Measurements from ENCODE around the gene EEF2K.
"Not testable (repeated sequence)": the region's sequence is repeated elsewhere in the genome, so short reads cannot be mapped to it uniquely, and the experiment has no call there.

EEF2K gene

DNA sequence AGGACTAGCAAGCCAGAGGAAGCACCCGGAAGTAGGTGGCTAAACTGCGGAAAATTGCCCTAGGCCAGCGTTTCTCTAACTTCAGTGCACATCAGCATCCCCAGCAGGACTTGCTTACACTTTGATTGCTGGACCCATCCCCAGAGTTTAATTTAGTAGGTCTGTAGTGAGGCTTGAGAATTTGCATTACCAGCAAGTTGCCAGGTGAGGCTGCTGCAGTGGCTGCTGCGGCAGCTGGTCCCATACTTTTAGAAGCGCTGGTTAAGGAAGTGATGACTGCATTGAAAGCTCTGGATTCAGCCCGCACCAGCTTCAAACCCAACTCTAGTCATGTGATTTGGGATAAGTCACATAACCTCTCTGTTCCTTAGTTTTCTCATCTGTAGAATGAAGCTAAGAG, 4.2 kb downstream of the EEF2K start:
- DNase-seq (ENCODE audit: low read depth in 2 of 2, low spot score in 1 of 2): no peak

DNA sequence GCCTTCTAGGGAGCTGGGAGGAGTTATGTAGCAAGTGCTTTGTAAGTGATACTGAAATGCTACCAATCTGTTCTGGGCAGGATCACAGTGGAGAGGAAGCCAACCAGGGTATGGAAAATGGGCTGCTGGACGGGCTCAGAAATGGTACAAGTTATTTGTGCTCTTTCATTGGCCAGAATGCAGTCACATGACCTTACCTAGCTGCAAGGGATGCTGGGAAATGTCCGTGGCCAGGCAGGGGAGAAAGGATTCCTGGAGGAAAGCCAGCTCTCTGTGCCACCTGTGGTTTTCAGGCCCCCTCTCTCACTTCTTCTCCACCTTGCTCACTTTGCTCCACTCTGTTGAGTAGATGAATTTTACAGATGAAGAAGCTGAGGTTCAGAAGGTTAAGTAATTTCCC, 4.8 kb downstream of the EEF2K start:
- no peak for DNase-seq (ENCODE audit: low read depth in 2 of 2, low spot score in 1 of 2)

DNA sequence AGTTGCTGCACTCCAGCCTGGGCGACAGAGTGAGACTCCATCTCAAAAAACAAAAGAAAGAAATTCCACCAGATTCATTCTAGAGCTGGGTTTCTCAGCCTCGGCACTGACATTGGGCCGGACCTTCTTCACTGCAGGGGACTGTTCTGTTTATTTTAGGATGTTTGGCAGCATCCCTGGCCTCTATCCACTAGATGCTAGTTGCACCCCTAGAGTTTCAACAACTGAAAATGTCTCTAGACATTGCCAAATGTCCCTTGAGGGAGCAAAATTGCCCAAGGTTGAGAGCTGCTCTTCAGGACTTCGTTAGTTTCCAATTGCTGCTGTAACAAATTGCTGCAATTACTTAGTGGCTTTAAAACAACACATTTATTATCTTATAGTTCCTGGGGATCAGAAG, 7.2 kb downstream of the EEF2K start:
- no peak for DNase-seq (ENCODE audit: low read depth in 2 of 2, low spot score in 1 of 2)

DNA sequence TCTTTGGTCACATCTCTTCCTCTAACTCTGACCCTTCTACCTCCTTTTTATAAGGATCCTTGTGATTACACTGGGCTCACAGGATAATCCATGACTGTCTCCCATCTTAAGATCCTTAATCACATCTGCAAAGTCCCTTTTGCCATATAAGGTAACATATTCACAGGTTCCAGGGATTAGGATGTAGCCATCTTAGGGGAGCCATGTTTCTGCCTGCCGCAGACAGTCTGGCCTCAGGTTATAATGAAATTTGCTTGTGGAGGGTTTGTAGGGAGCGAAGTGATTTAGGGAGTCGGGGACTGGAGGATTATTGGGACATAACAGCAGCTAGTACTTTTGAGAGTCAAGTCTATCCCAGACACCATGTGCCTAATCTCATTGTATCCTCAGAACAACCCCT, 7.7 kb downstream of the EEF2K start:
- DNase-seq (ENCODE audit: low read depth in 2 of 2, low spot score in 1 of 2): no peak

DNA sequence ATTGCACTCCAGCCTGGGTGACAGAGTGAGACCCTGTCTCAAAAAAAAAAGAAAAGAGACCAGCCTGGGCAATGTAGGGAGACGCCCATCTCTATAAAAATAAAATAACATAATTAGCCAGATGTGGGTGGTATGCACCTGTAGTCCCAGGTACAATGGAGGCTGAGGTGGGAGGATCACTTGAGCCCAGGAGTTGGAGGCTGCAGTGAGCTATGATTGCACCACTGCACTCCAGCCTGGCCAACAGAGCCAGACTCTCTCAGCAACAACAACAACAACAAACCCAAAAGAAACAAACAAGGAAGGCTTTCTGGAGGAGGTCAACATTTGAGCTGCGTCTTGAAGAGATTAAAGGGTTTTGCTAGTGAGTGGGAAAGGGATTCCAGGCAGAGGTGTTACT, 8.3 kb downstream of the EEF2K start:
- no peak for DNase-seq (ENCODE audit: low read depth in 2 of 2, low spot score in 1 of 2)

DNA sequence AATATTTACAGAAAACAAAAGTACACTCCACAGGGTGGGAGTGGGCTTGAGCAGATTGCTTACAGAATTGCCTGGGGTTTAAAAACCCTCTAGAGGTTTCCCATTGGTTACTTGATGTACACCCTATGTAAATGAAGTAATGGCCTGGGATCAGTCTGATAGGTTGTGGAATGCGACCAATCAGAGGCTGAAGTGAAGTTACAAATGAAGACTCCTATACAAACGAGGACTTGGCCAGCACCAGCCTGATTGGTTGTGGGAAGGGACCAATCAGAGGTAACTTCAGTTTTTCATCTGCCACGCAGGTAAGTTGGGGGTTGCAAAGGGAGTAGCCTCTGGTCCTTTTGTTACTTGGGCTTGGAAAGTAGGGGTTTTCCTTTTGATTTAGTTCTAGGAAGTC, 8.8 kb downstream of the EEF2K start:
- DNase-seq (ENCODE audit: low read depth in 2 of 2, low spot score in 1 of 2): no peak

DNA sequence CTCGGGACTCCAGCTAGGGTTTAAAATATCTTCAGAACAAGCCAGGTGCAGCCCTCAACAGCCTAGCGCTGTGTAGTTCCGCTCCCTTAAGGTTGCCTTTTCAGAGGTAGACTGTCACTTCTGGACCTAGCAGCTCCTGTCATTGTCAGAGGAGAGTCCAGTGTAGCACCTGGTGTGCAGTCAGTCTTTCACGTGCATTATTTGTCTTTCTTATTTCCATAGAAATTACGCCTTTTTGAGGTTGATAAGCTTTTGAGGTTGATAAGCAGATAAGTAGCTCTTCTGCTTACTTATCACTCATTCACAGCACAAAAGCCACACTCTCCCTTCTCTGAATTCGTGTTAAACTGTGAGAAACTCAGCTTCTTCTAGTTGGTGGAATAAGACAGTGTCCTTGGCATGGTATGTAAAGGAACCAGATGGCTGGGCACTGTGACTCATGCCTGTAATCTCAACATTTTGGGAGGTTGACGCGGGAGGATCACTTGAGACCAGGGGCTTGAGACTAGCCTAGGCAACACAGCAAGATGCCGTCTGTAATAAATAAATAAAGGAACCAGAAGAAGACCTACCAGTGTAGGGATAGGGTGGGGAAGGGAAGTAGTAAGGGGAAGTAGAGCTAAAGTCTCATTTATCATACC, 10.2 kb downstream of the EEF2K start:
- no peak for DNase-seq (ENCODE audit: low read depth in 2 of 2, low spot score in 1 of 2)

DNA sequence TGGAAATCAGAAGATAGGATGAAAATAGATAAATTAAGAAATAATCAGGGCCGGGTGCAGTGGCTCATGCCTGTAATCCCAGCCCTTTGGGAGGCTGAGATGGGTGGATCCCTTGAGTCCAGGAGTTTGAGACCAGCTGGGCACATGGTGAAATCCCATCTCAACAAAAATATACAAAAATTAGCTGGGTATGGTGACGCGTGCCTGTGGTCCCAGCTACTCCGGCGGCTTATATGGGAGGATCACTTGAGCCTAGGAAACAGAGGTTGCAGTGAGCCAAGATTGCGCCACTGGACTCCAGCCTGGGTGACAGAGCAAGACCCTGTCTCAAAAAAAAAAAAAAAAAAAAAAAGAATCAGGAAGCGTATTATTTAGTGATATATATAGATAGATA, 10.8 kb downstream of the EEF2K start:
- DNase-seq (ENCODE audit: low read depth in 2 of 2, low spot score in 1 of 2): not testable (repeated sequence)

DNA sequence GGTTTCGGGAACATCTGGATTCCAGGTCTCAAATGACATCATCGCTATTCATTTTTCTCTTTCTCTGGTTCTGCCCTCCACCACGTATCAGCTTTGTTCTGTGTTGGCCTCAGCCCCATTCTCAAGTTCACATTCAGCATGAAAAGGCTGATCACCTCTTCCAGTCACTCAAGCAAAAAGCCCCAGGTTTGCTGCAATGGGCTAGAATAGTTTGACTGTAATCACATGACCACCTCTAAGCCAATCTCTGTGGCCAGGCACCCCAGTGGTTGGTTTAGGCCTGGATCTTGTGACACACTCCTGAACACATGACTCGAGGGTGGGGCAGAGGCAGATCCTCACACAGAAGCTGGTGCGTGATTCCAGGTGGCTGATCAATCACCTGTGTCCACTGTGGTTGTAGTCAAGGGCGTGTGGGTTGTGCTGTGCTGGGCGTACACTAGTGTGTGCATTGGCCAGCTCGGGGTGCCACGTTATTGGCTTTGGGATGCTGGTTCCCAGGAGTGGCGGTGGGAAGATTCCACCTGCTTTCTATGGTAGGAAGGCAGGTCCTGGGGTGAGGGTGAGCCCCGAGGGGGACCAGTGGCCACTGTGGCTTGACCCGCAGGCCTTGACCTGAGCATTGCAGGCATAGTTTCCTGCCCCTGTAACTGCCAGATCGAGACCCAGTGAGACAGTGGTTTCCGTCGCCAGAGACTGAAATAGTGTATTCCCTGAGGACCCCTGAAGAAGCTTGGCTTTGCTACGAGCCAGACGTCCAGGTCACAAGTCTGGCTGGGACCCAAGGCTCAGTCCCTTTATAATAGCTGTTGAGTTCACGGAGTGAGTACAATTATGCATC, 12.0 kb downstream of the EEF2K start:
- DNase-seq (ENCODE audit: low read depth in 2 of 2, low spot score in 1 of 2): no peak

DNA sequence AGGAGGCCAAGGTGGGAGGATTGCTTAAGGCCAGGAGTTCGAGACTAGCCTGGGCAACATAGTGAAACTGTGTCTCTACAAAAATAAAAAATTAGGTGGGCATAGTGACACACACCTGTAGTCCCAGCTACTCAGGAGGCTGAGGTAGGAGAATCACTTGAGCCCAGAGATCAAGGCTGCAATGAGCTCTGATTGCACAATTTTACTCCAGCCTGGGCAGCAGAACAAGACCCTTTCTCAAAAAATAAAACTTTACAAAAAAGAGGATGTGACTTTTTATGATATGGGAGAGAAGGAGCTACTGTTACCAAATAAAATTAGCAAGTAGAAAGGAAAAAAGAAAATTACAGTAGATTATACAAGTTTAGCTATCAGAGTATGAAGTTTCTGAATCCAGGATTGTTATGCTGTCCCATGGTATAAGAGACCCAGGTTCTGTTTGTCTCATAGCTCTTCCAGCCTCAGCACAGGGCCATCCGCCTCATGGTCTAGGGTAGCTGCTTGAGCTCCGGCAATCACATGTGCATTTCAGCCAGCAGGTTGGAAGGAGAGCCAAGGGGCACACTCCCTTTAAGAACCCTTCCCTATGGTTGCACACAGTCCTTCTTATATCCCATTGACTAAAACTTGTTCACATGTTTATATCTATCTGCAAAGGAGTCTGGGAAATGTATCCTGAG, 13.5 kb downstream of the EEF2K start:
- no peak for DNase-seq (ENCODE audit: low read depth in 2 of 2, low spot score in 1 of 2)

DNA sequence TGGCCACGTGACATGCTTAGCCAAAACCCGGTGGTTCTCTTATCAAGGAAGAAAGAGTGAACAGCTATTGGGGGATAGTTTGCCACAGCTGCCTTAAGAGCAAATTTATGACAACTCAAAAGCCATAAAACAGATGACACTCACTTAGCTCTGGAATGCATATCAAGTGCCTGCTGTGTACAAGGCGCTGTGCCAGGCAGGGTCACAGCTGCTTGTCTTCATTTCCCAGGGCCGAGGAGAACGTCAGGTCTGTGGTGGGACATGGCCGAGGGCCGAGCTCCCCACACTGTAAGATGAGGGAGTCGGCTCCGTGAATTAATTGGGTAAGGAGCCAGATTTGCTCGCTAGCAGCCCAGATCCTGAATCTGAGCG, 14.0 kb downstream of the EEF2K start:
- DNase-seq (ENCODE audit: low read depth in 2 of 2, low spot score in 1 of 2): no peak

DNA sequence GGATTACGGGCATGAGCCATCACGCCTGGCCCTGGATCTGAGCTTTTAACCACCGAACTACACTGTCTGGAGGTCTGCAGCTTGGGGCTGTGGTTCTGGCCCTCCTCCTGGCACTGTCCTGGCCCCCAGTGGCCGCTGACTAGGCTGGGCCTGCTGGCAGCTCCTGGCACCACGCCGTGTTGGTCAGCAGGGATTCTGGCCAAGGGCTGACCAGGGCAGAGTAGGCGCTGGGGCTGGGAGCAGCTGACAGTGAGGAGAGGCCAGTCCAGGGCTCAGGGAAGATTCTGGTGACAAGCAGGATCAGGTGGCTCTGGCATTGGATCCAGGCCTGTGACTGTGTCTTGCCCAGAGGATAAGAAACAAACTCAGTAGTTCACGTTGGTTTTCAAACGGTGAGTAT, 14.6 kb downstream of the EEF2K start:
- DNase-seq (ENCODE audit: low read depth in 2 of 2, low spot score in 1 of 2): no peak

DNA sequence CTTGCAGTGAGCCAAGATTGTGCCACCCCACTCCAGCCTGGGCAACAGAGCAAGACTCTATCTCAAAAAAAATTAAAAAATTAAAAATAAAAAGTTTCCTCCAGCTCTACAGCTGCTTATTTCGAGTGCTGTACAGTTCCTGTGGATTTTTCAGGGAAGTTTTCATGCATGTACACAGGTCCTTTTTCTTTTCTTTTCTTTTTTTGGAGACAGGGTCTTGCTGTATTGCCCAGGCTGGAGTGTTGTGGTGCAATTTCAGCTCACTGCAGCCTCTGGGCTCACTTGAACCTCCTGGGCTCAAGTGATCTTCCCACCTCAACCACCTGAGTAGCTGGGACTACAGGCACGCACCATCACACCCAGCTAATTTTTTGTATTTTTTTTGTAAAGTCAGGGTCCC, 15.9 kb downstream of the EEF2K start:
- no peak for DNase-seq (ENCODE audit: low read depth in 2 of 2, low spot score in 1 of 2)

DNA sequence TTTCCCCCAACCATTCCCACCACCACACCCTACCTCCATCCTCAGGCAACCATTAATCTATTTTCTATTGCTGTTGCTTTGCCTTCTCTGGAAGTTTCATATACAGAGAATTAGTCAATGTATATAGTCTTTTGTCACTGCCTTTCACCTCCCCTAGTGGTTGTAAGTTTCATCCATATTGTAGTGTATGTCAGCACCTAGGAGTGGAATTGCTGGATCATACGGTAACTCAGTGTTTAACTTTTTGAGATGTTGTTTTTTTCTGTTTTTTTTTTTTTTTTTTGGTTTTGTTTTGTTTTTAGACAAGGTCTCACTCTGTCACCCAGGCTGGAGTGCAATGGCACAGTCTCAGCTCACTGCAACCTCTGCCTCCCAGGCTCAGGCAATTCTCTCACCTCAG, 16.9 kb downstream of the EEF2K start:
- no peak for DNase-seq (ENCODE audit: low read depth in 2 of 2, low spot score in 1 of 2)

DNA sequence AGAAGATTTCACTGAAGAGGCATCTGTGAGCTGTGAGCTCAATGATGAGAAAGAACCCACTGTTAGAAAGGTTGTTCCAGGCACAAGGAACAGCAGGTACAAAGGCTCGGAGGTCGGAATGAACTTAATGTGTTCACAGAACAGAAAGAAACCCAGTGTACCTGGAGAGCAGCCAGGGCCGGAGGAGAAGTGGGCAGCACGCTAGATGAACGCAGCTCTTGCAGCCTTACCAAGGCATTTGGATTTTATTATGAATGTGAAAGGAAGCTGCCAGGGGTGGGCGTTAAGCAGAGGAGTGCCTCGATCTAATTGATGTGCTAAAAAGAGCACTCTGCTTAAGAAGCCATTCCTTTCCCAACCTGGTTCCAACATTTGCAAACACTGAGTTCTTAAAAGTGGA, 19.0 kb downstream of the EEF2K start:
- DNase-seq (ENCODE audit: low read depth in 2 of 2, low spot score in 1 of 2): no peak

DNA sequence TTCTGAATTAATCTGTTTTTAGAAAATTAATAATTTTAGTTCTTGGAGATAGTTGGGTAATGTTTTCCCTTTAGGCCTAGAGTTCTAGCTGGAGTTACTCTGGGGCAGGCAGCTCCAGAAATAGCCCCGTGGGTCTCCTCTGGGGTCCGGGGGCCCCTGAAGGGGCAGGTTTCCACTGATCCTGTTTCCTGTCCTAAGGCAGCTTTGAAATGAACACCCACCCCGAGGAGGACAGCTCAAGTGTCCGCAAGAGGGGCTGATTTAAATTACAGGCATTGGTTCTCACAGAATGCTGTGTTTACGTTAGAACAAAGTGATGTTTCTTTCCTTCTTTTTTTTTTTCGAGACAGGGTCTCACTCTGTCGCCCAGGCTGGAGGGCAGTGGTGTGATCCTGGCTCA, 23.8 kb downstream of the EEF2K start:
- DNase-seq (ENCODE audit: low read depth in 2 of 2, low spot score in 1 of 2): no peak

DNA sequence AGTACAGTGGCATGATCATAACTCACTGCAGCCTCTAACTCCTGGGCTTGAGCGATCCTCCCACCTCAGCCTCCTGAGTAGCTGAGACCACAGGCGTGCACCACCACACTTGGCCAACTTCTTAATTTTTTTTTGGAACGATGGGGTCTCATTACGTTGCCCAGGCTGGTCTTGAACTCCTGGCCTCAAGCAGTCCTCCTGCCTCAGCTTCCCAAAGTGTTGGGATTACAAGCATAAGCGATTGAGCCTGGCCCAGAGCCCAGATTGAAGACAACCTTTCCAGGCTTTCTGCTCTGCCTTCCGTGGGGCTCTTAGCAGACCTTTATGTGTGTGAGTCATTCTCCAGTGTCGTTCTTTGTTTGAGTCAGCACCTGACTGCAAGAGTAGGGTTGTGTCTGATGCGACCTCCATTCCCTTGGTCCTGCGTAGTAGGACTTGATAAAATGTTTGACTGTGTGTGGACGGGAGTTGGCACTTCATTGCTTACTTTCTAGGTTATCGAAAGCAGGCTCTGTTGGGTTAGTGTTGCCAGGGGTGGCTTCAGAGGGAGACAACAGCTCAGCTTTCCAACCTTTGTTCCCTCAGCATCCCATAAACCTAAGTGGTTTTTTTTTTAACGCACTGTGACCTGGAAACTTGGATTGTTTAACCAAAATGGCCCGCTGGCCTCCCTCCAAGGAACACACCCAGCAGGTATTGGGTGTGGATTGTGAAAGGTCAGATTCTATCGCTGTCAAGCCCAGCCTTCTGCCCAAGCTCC, 26.4 kb downstream of the EEF2K start:
- no peak for DNase-seq (ENCODE audit: low read depth in 2 of 2, low spot score in 1 of 2)

DNA sequence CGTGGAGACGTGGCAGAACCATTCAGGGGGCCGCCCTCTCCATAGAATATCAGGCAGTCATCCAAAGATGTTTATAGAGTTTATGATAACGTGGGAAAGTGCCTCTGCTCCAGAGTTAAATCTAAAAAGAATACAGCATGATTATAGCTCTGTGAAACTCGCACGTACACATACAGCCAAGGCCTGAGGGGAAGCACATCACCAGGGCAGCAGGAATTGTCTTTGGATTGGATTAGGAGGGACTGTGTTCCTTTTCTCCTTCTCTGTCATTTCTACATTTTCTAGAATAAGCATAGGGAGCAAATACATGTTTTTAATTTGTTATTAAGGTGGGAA, 26.9 kb downstream of the EEF2K start:
- no peak for DNase-seq (ENCODE audit: low read depth in 2 of 2, low spot score in 1 of 2)

DNA sequence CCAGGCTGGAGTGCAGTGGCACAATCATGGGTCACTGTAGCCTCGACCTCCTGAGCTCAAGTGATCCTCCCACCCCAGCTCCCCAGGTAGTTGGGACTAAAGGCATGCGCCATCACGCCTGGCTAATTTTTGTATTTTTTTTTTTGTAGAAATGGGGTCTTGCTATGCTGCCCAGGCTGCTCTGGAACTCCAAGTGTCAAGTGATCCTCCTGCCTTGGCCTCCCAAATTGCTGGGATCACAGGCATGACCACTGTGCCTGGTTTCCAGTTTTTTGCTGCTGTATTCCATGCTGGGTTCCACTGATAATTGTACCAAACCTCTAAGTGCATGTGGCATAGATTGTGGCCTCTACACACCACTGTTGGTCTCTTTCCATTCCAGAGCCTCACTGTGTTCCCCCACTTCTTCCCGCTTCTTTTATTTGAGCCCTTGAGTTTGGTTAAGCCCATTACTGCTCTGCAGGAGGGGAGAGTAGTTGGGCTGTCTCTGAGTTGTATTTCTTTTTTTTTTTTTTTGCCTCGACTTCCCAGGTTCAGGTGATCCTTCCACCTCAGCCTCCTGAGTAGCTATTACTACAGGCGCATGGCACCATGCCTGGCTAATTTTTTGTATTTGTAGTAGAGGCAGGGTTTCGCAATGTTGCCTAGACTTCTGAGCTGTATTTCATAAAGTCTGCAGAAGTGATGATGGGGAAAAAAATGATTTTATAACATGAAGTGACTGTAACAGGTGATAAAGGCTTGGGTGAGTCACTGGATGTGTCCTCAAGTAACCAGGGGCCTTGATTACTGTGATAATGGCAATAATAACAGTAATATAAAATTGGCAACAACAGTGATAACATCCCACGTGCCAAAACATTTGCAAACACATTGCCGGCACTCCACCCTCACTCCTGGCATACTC, 30.0 kb downstream of the EEF2K start:
- no peak for DNase-seq (ENCODE audit: low read depth in 2 of 2, low spot score in 1 of 2)

DNA sequence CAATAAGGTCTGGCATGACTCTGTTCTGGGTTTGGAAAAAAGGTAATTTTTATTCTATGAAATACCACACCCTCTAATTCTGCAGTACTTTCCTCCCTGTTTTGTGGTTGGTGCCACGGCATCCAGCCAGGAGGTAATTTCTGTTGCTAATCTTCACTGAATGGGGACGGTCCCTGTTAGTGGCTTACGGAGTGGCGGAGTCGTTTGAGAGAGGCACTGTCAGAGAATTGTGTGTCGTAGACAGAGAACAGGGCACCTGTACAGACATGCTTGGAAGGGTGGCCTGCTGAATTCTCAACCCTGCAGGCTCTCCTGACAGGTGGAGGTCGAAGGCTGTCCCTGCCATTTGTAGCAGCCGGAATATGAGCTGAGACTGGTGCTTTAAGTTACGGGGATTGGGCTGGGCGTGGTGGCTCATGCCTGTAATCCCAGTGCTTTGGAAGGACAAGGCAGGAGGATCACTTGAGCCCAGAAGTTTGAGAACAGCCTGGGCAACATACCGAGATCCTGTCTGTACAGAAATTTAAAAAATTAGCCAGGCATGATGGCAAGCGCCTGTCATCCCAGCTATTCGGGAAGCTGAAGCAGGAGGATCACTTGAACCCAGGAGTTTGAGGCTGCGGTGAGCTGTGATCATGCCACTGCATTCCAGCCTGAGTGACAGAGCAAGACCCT, 33.2 kb downstream of the EEF2K start:
- DNase-seq (ENCODE audit: low read depth in 2 of 2, low spot score in 1 of 2): no peak

Measured in stimulated activated CD8-positive, alpha-beta memory T cell treated with anti-CD3 and anti-CD28 coated beads, Interleukin-4, amount 100 ng/mL, for 4 hours (primary cell).